H1 (cell line): ENCODE data around the gene SYNGR3. TPM values are rescaled to one million over a fixed set of nuclear protein-coding genes. Genes with fewer than 3 reads are reported as not detected.

Experiments used
- CTCF ChIA-PET: fragments of 300-600 bp; sonication (Branson Sonifier 250); formaldehyde crosslinking; loops from one replicate; lab custom pipeline; 2021; ENCODE audit not compliant: partially characterized antibody; lab: Charles Lee
- POLR2A ChIA-PET: fragments of 300-600 bp; sonication (Branson Sonifier 250); formaldehyde crosslinking; loops from one replicate; lab custom pipeline; 2021; ENCODE audit warnings: inconsistent platforms; ENCODE audit not compliant: partially characterized antibody; lab: Charles Lee
- DNase-seq, 2 experiments: peaks; one replicate each; pipeline versions ENCODE4 v3.0.0 to v3.0.0-alpha.2; 2010 to 2022; ENCODE audit warnings: low spot score in 2 of 2, low read depth in 1 of 2, mixed read lengths in 1 of 2
- FAIRE-seq: peaks from 2 replicates; lab custom pipeline; 2011; peaks lifted over from hg19 to GRCh38; lab: Jason Lieb, UNC
- H2AFZ ChIP-seq: 2 replicates; pipeline ENCODE4 v1.8.1; 2012; ENCODE audit warnings: low read length, inconsistent platforms
- H2AK5ac ChIP-seq: 2 replicates; pipeline ENCODE4 v1.6.1; 2013; ENCODE audit warnings: low read depth, low read length
- H2BK120ac ChIP-seq: replicated peaks from 2 replicates; pipeline ENCODE3; 2013; ENCODE audit warnings: low read depth, low read length, inconsistent platforms
- H2BK12ac ChIP-seq: 2 replicates; pipeline ENCODE4 v1.6.1; 2013; ENCODE audit warnings: low read depth, low read length
- H2BK15ac ChIP-seq: 2 replicates; pipeline ENCODE4 v1.6.1; 2013; ENCODE audit warnings: low read length
- H2BK20ac ChIP-seq: 2 replicates; pipeline ENCODE4 v1.6.1; 2013; ENCODE audit warnings: low read length
- H2BK5ac ChIP-seq: 2 replicates; pipeline ENCODE4 v1.6.1; 2013; ENCODE audit warnings: low read depth, low read length
- H3K14ac ChIP-seq: 2 replicates; pipeline ENCODE4 v1.6.1; 2013; ENCODE audit warnings: inconsistent platforms; ENCODE audit not compliant: insufficient read length
- H3K18ac ChIP-seq: 2 replicates; pipeline ENCODE4 v1.6.1; 2013; ENCODE audit warnings: low read length; ENCODE audit errors: extremely low read depth
- H3K23ac ChIP-seq: 2 replicates; pipeline ENCODE4 v1.6.1; 2013; ENCODE audit warnings: inconsistent platforms; ENCODE audit not compliant: insufficient read length
- H3K23me2 ChIP-seq: 2 replicates; pipeline ENCODE4 v1.6.1; 2013; ENCODE audit warnings: low read depth, low read length
- H3K27ac ChIP-seq: 2 replicates; pipeline ENCODE4 v1.6.1; 2011; ENCODE audit warnings: low read depth, low read length, inconsistent platforms
- H3K27me3 ChIP-seq, 4 experiments: replicated peaks in 1 of 4; 1 replicate in 1 of 4; 2 replicates in 3 of 4; pipeline versions ENCODE4 v1.6.1 to v1.8.1; 2011 to 2013; ENCODE audit warnings: low read length in 3 of 4, mild to moderate bottlenecking in 3 of 4, inconsistent platforms in 2 of 4, mixed read lengths in 2 of 4, moderate library complexity in 1 of 4; ENCODE audit not compliant: control insufficient read depth in 3 of 4, insufficient read depth in 3 of 4; ENCODE audit errors: extremely low read depth in 1 of 4
- H3K36me3 ChIP-seq, 4 experiments: 2 replicates each; pipeline versions ENCODE4 v1.6.1 to v1.8.1; 2011 to 2013; ENCODE audit warnings: mild to moderate bottlenecking in 4 of 4, low read length in 3 of 4, moderate library complexity in 2 of 4, control low read depth in 1 of 4, inconsistent platforms in 1 of 4; ENCODE audit not compliant: insufficient read depth in 4 of 4, control insufficient read depth in 2 of 4
- H3K4ac ChIP-seq: replicated peaks from 2 replicates; pipeline ENCODE3; 2013; ENCODE audit warnings: low read length, low read depth, mixed read lengths, inconsistent platforms; ENCODE audit not compliant: insufficient read length
- H3K4me1 ChIP-seq, 4 experiments: replicated peaks in 1 of 4; 1 replicate in 1 of 4; 2 replicates in 3 of 4; pipeline versions ENCODE4 v1.6.1 to v1.8.1; 2011 to 2013; ENCODE audit warnings: low read length in 3 of 4, inconsistent platforms in 2 of 4, mixed read lengths in 1 of 4; ENCODE audit not compliant: insufficient read depth in 4 of 4, control insufficient read depth in 3 of 4
- H3K4me2 ChIP-seq, 2 experiments: 2 replicates each; pipeline versions ENCODE4 v1.6.1 to v1.8.1; 2011 to 2013; ENCODE audit warnings: low read depth in 2 of 2, low read length in 2 of 2, control low read depth in 1 of 2, inconsistent platforms in 1 of 2, mild to moderate bottlenecking in 1 of 2; ENCODE audit not compliant: insufficient read depth in 1 of 2
- H3K4me3 ChIP-seq, 4 experiments: fragments of 200-600, 300-600 bp in 1 of 4; sonication (generic), shearing (Covaris generic), sonication (Bioruptor Twin) in 1 of 4; 2 replicates each; pipeline versions ENCODE4 v1.5.1 to v1.8.1; 2011 to 2016; ENCODE audit warnings: low read length in 4 of 4, low read depth in 3 of 4, control low read depth in 2 of 4, inconsistent platforms in 2 of 4, mild to moderate bottlenecking in 2 of 4, mixed read lengths in 1 of 4, moderate library complexity in 1 of 4; ENCODE audit not compliant: insufficient read depth in 2 of 4; ENCODE audit errors: extremely low read depth in 1 of 4
- H3K56ac ChIP-seq: replicated peaks from 2 replicates; pipeline ENCODE3; 2013; ENCODE audit warnings: low read depth, mild to moderate bottlenecking, mixed read lengths, low read length, inconsistent platforms; ENCODE audit not compliant: insufficient read length
- H3K79me1 ChIP-seq: 2 replicates; pipeline ENCODE4 v1.6.1; 2013; ENCODE audit warnings: low read depth, low read length, control low read depth
- H3K79me2 ChIP-seq, 2 experiments: 2 replicates each; pipeline versions ENCODE4 v1.6.1 to v1.8.1; 2012 to 2013; ENCODE audit warnings: low read length in 2 of 2, mild to moderate bottlenecking in 2 of 2, inconsistent platforms in 1 of 2; ENCODE audit not compliant: insufficient read depth in 2 of 2, control insufficient read depth in 1 of 2
- H3K9ac ChIP-seq, 4 experiments: replicated peaks in 1 of 4; 1 replicate in 1 of 4; 2 replicates in 3 of 4; pipeline versions ENCODE4 v1.6.1 to v1.8.1; 2011 to 2013; ENCODE audit warnings: low read depth in 3 of 4, low read length in 3 of 4, control low read depth in 2 of 4, mild to moderate bottlenecking in 2 of 4, moderate library complexity in 2 of 4, inconsistent platforms in 1 of 4; ENCODE audit errors: extremely low read depth in 1 of 4
- H3K9me3 ChIP-seq, 2 experiments: 2 replicates each; pipeline versions ENCODE4 v1.6.1 to v1.8.1; 2012 to 2013; ENCODE audit warnings: mild to moderate bottlenecking in 2 of 2, moderate library complexity in 2 of 2, control low read depth in 1 of 2, inconsistent platforms in 1 of 2, low read depth in 1 of 2, low read length in 1 of 2, mixed read lengths in 1 of 2; ENCODE audit not compliant: insufficient read depth in 2 of 2
- H4K20me1 ChIP-seq, 2 experiments: replicated peaks in 1 of 2; 2 replicates each; pipeline versions ENCODE3 to v1.8.1; 2011 to 2013; ENCODE audit warnings: inconsistent platforms in 2 of 2, low read length in 2 of 2, mild to moderate bottlenecking in 1 of 2; ENCODE audit not compliant: insufficient read depth in 2 of 2, control insufficient read depth in 1 of 2
- H4K5ac ChIP-seq: 2 replicates; pipeline ENCODE4 v1.6.1; 2013; ENCODE audit warnings: low read length, low read depth, mixed read lengths, inconsistent platforms; ENCODE audit not compliant: insufficient read length
- H4K8ac ChIP-seq: 2 replicates; pipeline ENCODE4 v1.8.0; 2013; ENCODE audit warnings: mild to moderate bottlenecking, moderate library complexity, low read length, inconsistent platforms; ENCODE audit not compliant: insufficient read depth; ENCODE audit errors: extremely low read depth
- H4K91ac ChIP-seq: replicated peaks from 2 replicates; pipeline ENCODE3; 2013; ENCODE audit warnings: low read length, mixed read lengths, inconsistent platforms; ENCODE audit not compliant: insufficient read length
- BACH1 ChIP-seq: IDR thresholded peaks from 2 replicates; pipeline ENCODE4 v1.6.1; 2012; ENCODE audit warnings: low read length, improper control_type of control experiment
- JUND ChIP-seq: IDR thresholded peaks from 2 replicates; pipeline ENCODE4 v1.6.1; 2011; ENCODE audit warnings: mild to moderate bottlenecking, improper control_type of control experiment, low read length
- KDM4A ChIP-seq: IDR thresholded peaks from one replicate; pipeline ENCODE4 v1.7.1; 2012; ENCODE audit warnings: low read depth, mild to moderate bottlenecking, moderate library complexity, low read length, inconsistent platforms; ENCODE audit not compliant: severe bottlenecking
- SP1 ChIP-seq: IDR thresholded peaks from 2 replicates; pipeline ENCODE4 v1.6.1; 2011; ENCODE audit warnings: low read depth, low read length
- SUZ12 ChIP-seq: fragments of 200-600 bp; sonication (generic); IDR thresholded peaks from 2 replicates; pipeline ENCODE4 v1.6.1; 2012; ENCODE audit warnings: mild to moderate bottlenecking, inconsistent platforms, low read length, moderate library complexity, mixed read lengths
- TAF1 ChIP-seq: IDR thresholded peaks from 2 replicates; pipeline ENCODE4 v1.6.1; 2011; ENCODE audit warnings: mild to moderate bottlenecking, low read depth, low read length
- WGBS, 2 experiments: shearing (Covaris generic) in 1 of 2; methylation state at CpG; one replicate each; pipeline versions ENCODE4 v1.1.6 to v1.1.7; 2013 to 2015; ENCODE audit warnings: low lambda C conversion rate in 2 of 2, mixed read lengths in 2 of 2, inconsistent platforms in 1 of 2, low coverage in 1 of 2, missing lambda C conversion rate in 1 of 2; ENCODE audit not compliant: insufficient replicate concordance in 2 of 2, insufficient coverage in 1 of 2, insufficient read length in 1 of 2; ENCODE audit errors: extremely low coverage in 1 of 2, missing lambda C conversion rate in 1 of 2; 5-methylcytosine and 5-hydroxymethylcytosine counted together
- long read RNA-seq, 2 experiments: library from RNA in 1 of 2; library from capped mRNA in 1 of 2; stranded (forward); transcript quantifications; one replicate each; pipeline ENCODE4 v2.0.0, GENCODE V29; 2021; ENCODE audit warnings: inconsistent platforms in 1 of 2
- polyA minus RNA-seq, 3 experiments: library from RNA; depleted of rRNA, polyadenylated mRNA; stranded (reverse); fragments of >200 nt; gene quantifications; 1 replicate in 2 of 3; 2 replicates in 1 of 3; pipeline ENCODE4 v1.2.3, GENCODE V29; 2011
- polyA plus RNA-seq, 7 experiments: library from polyadenylated mRNA; depleted of rRNA in 3 of 7; stranded (reverse) in 5 of 7; unstranded in 2 of 7; fragments of >200 nt in 5 of 7; fragments of 200-250 nt in 2 of 7; gene quantifications; 1 replicate in 5 of 7; 2 replicates in 1 of 7; 4 replicates in 1 of 7; pipeline versions ENCODE4 v1.2.1 to v1.2.3, GENCODE V29; 2011 to 2013; ENCODE audit warnings: missing spikeins in 2 of 7, mixed read lengths in 2 of 7
- total RNA-seq: library from RNA; stranded (reverse); fragmentation: NEBNext Ultra II Directional; extraction: Animal tissue kit (Norgen Biotek cat#: 25700); gene quantifications from 2 replicates; pipeline ENCODE4 v1.2.1, GENCODE V29; 2021

SYNGR3 gene
- 36.2 and 38.8 TPM in 2 replicates for total RNA-seq
- polyA plus RNA-seq (2011; rRNA removed) = 49.9 and 72.3 TPM in 2 replicates
- 43.3 TPM for polyA plus RNA-seq (2011; cell fraction: cytosol; rRNA removed)
- polyA plus RNA-seq (2011; cell fraction: nucleus; rRNA removed) = 58.6 TPM
- 25.3 to 42.7 TPM (median 36.2 TPM) in 4 replicates for polyA plus RNA-seq (2012, experiment 1 of 2)
- 36.8 TPM for polyA plus RNA-seq (2012, experiment 2 of 2)
- polyA plus RNA-seq (2013, experiment 1 of 2) = 26.9 TPM
- 28.0 TPM for polyA plus RNA-seq (2013, experiment 2 of 2)
- polyA minus RNA-seq (2011; rRNA and poly(A)+ RNA removed) = 22.3 and 31.8 TPM in 2 replicates
- 34.8 TPM for polyA minus RNA-seq (2011; cell fraction: cytosol; rRNA and poly(A)+ RNA removed)
- 32.6 TPM for polyA minus RNA-seq (2011; cell fraction: nucleus; rRNA and poly(A)+ RNA removed)
- long read RNA-seq, experiment 1, transcript SYNGR3-201 (4 exons, 2,051 nt) = minor isoform, 6 of 34 reads
- long read RNA-seq, experiment 1, transcript SYNGR3-204 (2 exons, 752 nt) = major isoform, 12 of 34 reads
- long read RNA-seq, experiment 1, partial matches to known transcripts = 14 of 34 reads
- long read RNA-seq, experiment 1, other reads (novel, unspliced or antisense) = 2 of 34 reads
- long read RNA-seq, experiment 2, partial matches to known transcripts = 0 of 1 reads
- long read RNA-seq, experiment 2, other reads (novel, unspliced or antisense) = 1 of 1 reads

GRCh38 chr16:1989209-1990100, at the start of gene SYNGR3:
SYNGR3 (plus strand) TSS chr16:1989970; CDS start chr16:1990103, 133 bp downstream.
- CTCF ChIA-PET = interaction anchor here (0.5 to 6.8 kb wide), 2 partner anchors 15 to 666 kb away, joined by 3 to 55 read pairs; no protein-coding TSS in a partner anchor

More at GRCh38 chr16:1989209-1990100, at the start of gene SYNGR3:
- peak within 1 kb of the TSS; percentile 5 for H3K4ac ChIP-seq
- POLR2A ChIA-PET = interaction anchor here (0.7 to 28.2 kb wide), 9 partner anchors 9 to 166 kb away, joined by 3 to 736 read pairs (median 4); partner anchors contain the start of genes NDUFB10, NOXO1, RNF151 and RPS2
- H4K8ac ChIP-seq = peak within 1 kb of the TSS; percentile 62; the same call in 1 of the 2 replicates
- H2AK5ac ChIP-seq = peak within 1 kb of the TSS; percentile 60; the same call in 1 of the 2 replicates
- peak within 1 kb of the TSS in 3 of 4 experiments; percentile 0 to 8 (median 2); a peak in 2 of 7 replicates for H3K9ac ChIP-seq
- no peak within 1 kb of the TSS for H3K23ac ChIP-seq
- H3K79me1 ChIP-seq = no peaks in the 10 kb centered on the region
- peak within 1 kb of the TSS; percentile 36 to 77 (median 60) for H3K4me3 ChIP-seq
- 0 out of 2 replicates have a peak within 1 kb of the TSS, but pooled peaks have one; percentile 61 for H2BK20ac ChIP-seq
- no peak within 1 kb of the TSS for H2BK5ac ChIP-seq
- peak within 1 kb of the TSS; percentile 11 for H4K91ac ChIP-seq
- WGBS, 2 experiments = 28% methylated on average over 15 of the region's 67 CpGs; no CpG with 5 or more reads in 1 of the 2 experiments
- FAIRE-seq (no peak), DNase-seq (peak in 1 of 2 experiments; percentile 72)
- H2BK120ac ChIP-seq = no peak within 1 kb of the TSS
- H3K4me1 ChIP-seq = peaks cover 0 to 34% (median 20%) of the 10 kb centered on the region in 4 experiments; a peak in 6 of 7 replicates
- no peak within 1 kb of the TSS for H3K14ac ChIP-seq
- peak within 1 kb of the TSS; percentile 51 for H3K18ac ChIP-seq
- H3K27me3 ChIP-seq = peaks cover 4 to 37% (median 24%) of the 10 kb centered on the region in 4 experiments
- peaks cover 7 to 10% of the 10 kb centered on the region in 2 experiments for H4K20me1 ChIP-seq
- peaks cover 2 to 5% (median 3%) of the 10 kb centered on the region in 4 experiments; a peak in 3 of 8 replicates for H3K36me3 ChIP-seq
- peaks cover 26% of the 10 kb centered on the region; the same call in 1 of the 2 replicates for H3K23me2 ChIP-seq
- H2BK12ac ChIP-seq = peak within 1 kb of the TSS; percentile 53; the same call in 1 of the 2 replicates
- peaks cover 0 to 9% of the 10 kb centered on the region in 2 experiments; a peak in 1 of 4 replicates for H3K79me2 ChIP-seq
- peak within 1 kb of the TSS; percentile 83 to 96 for H3K4me2 ChIP-seq
- H3K27ac ChIP-seq = no peak within 1 kb of the TSS; the same call in 1 of the 2 replicates
- no peaks in the 10 kb centered on the region for H3K9me3 ChIP-seq
- H4K5ac ChIP-seq = no peak within 1 kb of the TSS
- peak within 1 kb of the TSS; percentile 81; the same call in 1 of the 2 replicates for H2BK15ac ChIP-seq
- H3K56ac ChIP-seq = no peak within 1 kb of the TSS
- no peak within 1 kb of the TSS for H2AFZ ChIP-seq
- TF ChIP-seq SUZ12 (peak; percentile 25; the same call in 1 of the 2 replicates), JUND (no peak), SP1 (no peak), KDM4A (peak; percentile 39), BACH1 (no peak), TAF1 (0 out of 2 replicates have a peak, but pooled peaks have one; percentile 28)
